ENCODE data around the gene STX18. TPM values are rescaled to one million over a fixed set of nuclear protein-coding genes. Genes with fewer than 3 reads are reported as not detected.

Gene STX18
- total and polyA plus RNA-seq, 10 of the 15 experiments (the other 5 are each of a cell fraction or from before 2014, with no cell fraction given): 8.2 to 46.6 (median 31.1) TPM

- Histone ChIP-seq H4K20me1 (ENCODE audit: control insufficient read depth, insufficient read depth) (no peaks in the 10 kb centered on the region), H3K36me3 (ENCODE audit: control insufficient read depth in 2 of 2, insufficient read depth in 2 of 2, low read length in 1 of 2) (peaks cover 0 to 10% of the 10 kb centered on the region in 2 experiments; a peak in 1 of 4 replicates), H3K9ac (ENCODE audit: control insufficient read depth, insufficient read depth, low read length) (no peak overlapping the region), H3K4me2 (ENCODE audit: control insufficient read depth, insufficient read depth) (no peak overlapping the region), H3K27ac (ENCODE audit: control insufficient read depth, insufficient read depth) (no peak overlapping the region), H3K79me2 (ENCODE audit: control insufficient read depth, insufficient read depth, low read length) (peaks cover 68% of the 10 kb centered on the region), H3K4me3 (no peak overlapping the region), H3K27me3 (replicated peaks in 1 of 2; ENCODE audit: control insufficient read depth in 2 of 2, insufficient read depth in 2 of 2, low read length in 1 of 2) (no peaks in the 10 kb centered on the region), H3K4me1 (ENCODE audit: control insufficient read depth, insufficient read depth, low read length) (peaks cover 6% of the 10 kb centered on the region; the same call in 1 of the 2 replicates), H3K9me3 (replicated peaks; ENCODE audit: control insufficient read depth, insufficient read depth, low read length) (no peaks in the 10 kb centered on the region), H2AFZ (ENCODE audit: control insufficient read depth, low read depth, low read length) (no peak overlapping the region)
- in situ Hi-C loops (cut with MboI) (no loop called here), intact Hi-C loops (cut with micrococcal nuclease; ENCODE audit: unreplicated experiment) (no loop called here)
- ATAC-seq (no peak), DNase-seq (ENCODE audit: low read depth, low spot score) (no peak), FAIRE-seq (no peak)
- POLR2A ChIA-PET: no interaction called here
- CTCF ChIA-PET: interaction anchor here (0.8 to 10.4 kb wide), 3 partner anchors 10 to 47 kb away, joined by 3 to 134 read pairs (median 4); no protein-coding TSS in a partner anchor
- SMC1A ChIA-PET (ENCODE audit: uncharacterized antibody, unreplicated experiment): interaction anchor here (0.9 to 8.9 kb wide), 4 partner anchors 10 to 29 kb away, joined by 3 to 175 read pairs (median 12); no protein-coding TSS in a partner anchor
- TF ChIP-seq POLR2AphosphoS2 (IDR thresholded peaks at IDR 0.05; ENCODE audit: low read depth, low read length) (no peak), ZBTB40 (IDR thresholded peaks at IDR 0.05; ENCODE audit: borderline replicate concordance) (peak; percentile 46)
- no TSS peak for BruUV-seq (replicated peaks)
- RAD21 ChIA-PET (ENCODE audit: unreplicated experiment): no interaction called here
- WGBS (ENCODE audit: insufficient coverage, insufficient replicate concordance, low lambda C conversion rate, missing lambda C conversion rate): 96% methylated on average over 9 of the region's 9 CpGs
Observed at GRCh38 chr4:4534515-4535145, 7.2 kb downstream of the STX18 start.
